Activated naive CD4-positive, alpha-beta T cell treated with anti-CD3 and anti-CD28 coated beads, Interleukin-2, amount 50 U/mL, for 24 hours (primary cell): ENCODE data around the gene MYH7.
"Not testable (repeated sequence)": the region's sequence is repeated elsewhere in the genome, so short reads cannot be mapped to it uniquely, and the experiment has no call there.

Source experiments
- H3K27ac Mint-ChIP-seq: one replicate; pipeline ENCODE4 v1.8.0; 2021; ENCODE audit warnings: mild to moderate bottlenecking, mixed read lengths
- H3K27me3 Mint-ChIP-seq: one replicate; pipeline ENCODE4 v1.8.0; 2021; ENCODE audit warnings: mixed read lengths
- H3K36me3 Mint-ChIP-seq: one replicate; pipeline ENCODE4 v1.8.0; 2021; ENCODE audit warnings: mixed read lengths
- H3K4me1 Mint-ChIP-seq: one replicate; pipeline ENCODE4 v1.8.0; 2021; ENCODE audit warnings: mixed read lengths
- H3K4me3 Mint-ChIP-seq: one replicate; pipeline ENCODE4 v1.8.0; 2021; ENCODE audit warnings: mild to moderate bottlenecking, mixed read lengths
- H3K9me3 Mint-ChIP-seq: one replicate; pipeline ENCODE4 v1.8.0; 2021; ENCODE audit warnings: mixed read lengths

Gene MYH7

GRCh38 chr14:23425798-23426197, 9.7 kb downstream of the MYH7 start:
- not testable (repeated sequence) for H3K4me1 Mint-ChIP-seq, H3K9me3 Mint-ChIP-seq, H3K27me3 Mint-ChIP-seq, H3K36me3 Mint-ChIP-seq, H3K27ac Mint-ChIP-seq, H3K4me3 Mint-ChIP-seq

- Mint-ChIP-seq H3K4me1 (no peaks in the 10 kb centered on the region), H3K27ac (no peak overlapping the region), H3K4me3 (no peak overlapping the region), H3K27me3 (peaks cover 1% of the 10 kb centered on the region), H3K9me3 (no peaks in the 10 kb centered on the region), H3K36me3 (no peaks in the 10 kb centered on the region)
Observed at GRCh38 chr14:23425169-23425568, 10.3 kb downstream of the MYH7 start.

- Mint-ChIP-seq H3K9me3 (no peaks in the 10 kb centered on the region), H3K4me1 (no peaks in the 10 kb centered on the region), H3K27me3 (peaks cover 1% of the 10 kb centered on the region), H3K4me3 (no peak overlapping the region), H3K36me3 (no peaks in the 10 kb centered on the region), H3K27ac (peak overlapping the region; percentile 33)
Observed at GRCh38 chr14:23423657-23424056, 11.8 kb downstream of the MYH7 start.

GRCh38 chr14:23421594-23421993, 13.9 kb downstream of the MYH7 start:
- Mint-ChIP-seq H3K27ac (no peak overlapping the region), H3K27me3 (no peaks in the 10 kb centered on the region), H3K36me3 (no peaks in the 10 kb centered on the region), H3K4me1 (no peaks in the 10 kb centered on the region), H3K4me3 (no peak overlapping the region), H3K9me3 (no peaks in the 10 kb centered on the region)

GRCh38 chr14:23419646-23420045, 15.8 kb downstream of the MYH7 start:
- H3K4me3 Mint-ChIP-seq, H3K9me3 Mint-ChIP-seq, H3K27me3 Mint-ChIP-seq, H3K36me3 Mint-ChIP-seq, H3K4me1 Mint-ChIP-seq, H3K27ac Mint-ChIP-seq: not testable (repeated sequence)

GRCh38 chr14:23418021-23418420, 17.4 kb downstream of the MYH7 start:
- H3K27me3 Mint-ChIP-seq = no peaks in the 10 kb centered on the region
- no peaks in the 10 kb centered on the region for H3K9me3 Mint-ChIP-seq
- H3K36me3 Mint-ChIP-seq = no peaks in the 10 kb centered on the region
- H3K27ac Mint-ChIP-seq = no peak overlapping the region
- no peaks in the 10 kb centered on the region for H3K4me1 Mint-ChIP-seq
- no peak overlapping the region for H3K4me3 Mint-ChIP-seq

- not testable (repeated sequence) for H3K27ac Mint-ChIP-seq, H3K4me3 Mint-ChIP-seq, H3K36me3 Mint-ChIP-seq, H3K27me3 Mint-ChIP-seq, H3K9me3 Mint-ChIP-seq, H3K4me1 Mint-ChIP-seq
Observed at GRCh38 chr14:23417269-23417668, 18.2 kb downstream of the MYH7 start.

- no peaks in the 10 kb centered on the region for H3K9me3 Mint-ChIP-seq
- H3K4me1 Mint-ChIP-seq = no peaks in the 10 kb centered on the region
- H3K27me3 Mint-ChIP-seq = no peaks in the 10 kb centered on the region
- H3K36me3 Mint-ChIP-seq = no peaks in the 10 kb centered on the region
- H3K27ac Mint-ChIP-seq = no peak overlapping the region
- no peak overlapping the region for H3K4me3 Mint-ChIP-seq
Observed at GRCh38 chr14:23416801-23417200, 18.7 kb downstream of the MYH7 start.

GRCh38 chr14:23415821-23416778, 19.4 kb downstream of the MYH7 start:
- no peak overlapping the region for H3K4me3 Mint-ChIP-seq
- H3K9me3 Mint-ChIP-seq = no peaks in the 10 kb centered on the region
- H3K27me3 Mint-ChIP-seq = no peaks in the 10 kb centered on the region
- no peaks in the 10 kb centered on the region for H3K4me1 Mint-ChIP-seq
- H3K27ac Mint-ChIP-seq = no peak overlapping the region
- H3K36me3 Mint-ChIP-seq = no peaks in the 10 kb centered on the region

GRCh38 chr14:23414906-23415820, 20.3 kb downstream of the MYH7 start:
- Mint-ChIP-seq H3K27me3 (no peaks in the 10 kb centered on the region), H3K4me1 (no peaks in the 10 kb centered on the region), H3K36me3 (no peaks in the 10 kb centered on the region), H3K27ac (no peak overlapping the region), H3K9me3 (no peaks in the 10 kb centered on the region), H3K4me3 (no peak overlapping the region)

- Mint-ChIP-seq H3K27me3 (no peaks in the 10 kb centered on the region), H3K4me1 (no peaks in the 10 kb centered on the region), H3K36me3 (no peaks in the 10 kb centered on the region), H3K9me3 (no peaks in the 10 kb centered on the region), H3K27ac (no peak overlapping the region), H3K4me3 (no peak overlapping the region)
Observed at GRCh38 chr14:23414254-23414653, 21.2 kb downstream of the MYH7 start.

GRCh38 chr14:23413681-23414080, 21.8 kb downstream of the MYH7 start:
- Mint-ChIP-seq H3K27me3 (no peaks in the 10 kb centered on the region), H3K4me1 (no peaks in the 10 kb centered on the region), H3K4me3 (no peak overlapping the region), H3K36me3 (no peaks in the 10 kb centered on the region), H3K27ac (no peak overlapping the region), H3K9me3 (no peaks in the 10 kb centered on the region)

- Mint-ChIP-seq H3K9me3 (no peaks in the 10 kb centered on the region), H3K4me3 (no peak overlapping the region), H3K27ac (no peak overlapping the region), H3K36me3 (no peaks in the 10 kb centered on the region), H3K27me3 (no peaks in the 10 kb centered on the region), H3K4me1 (no peaks in the 10 kb centered on the region)
Observed at GRCh38 chr14:23411563-23412525, 23.6 kb downstream of the MYH7 start.

- H3K27me3 Mint-ChIP-seq = no peaks in the 10 kb centered on the region
- no peak overlapping the region for H3K27ac Mint-ChIP-seq
Observed at GRCh38 chr14:23409966-23410635, 25.4 kb downstream of the MYH7 start.

GRCh38 chr14:23409475-23409874, 26.0 kb downstream of the MYH7 start:
- Mint-ChIP-seq H3K4me1 (no peaks in the 10 kb centered on the region), H3K9me3 (no peaks in the 10 kb centered on the region), H3K27ac (no peak overlapping the region), H3K27me3 (no peaks in the 10 kb centered on the region), H3K36me3 (no peaks in the 10 kb centered on the region), H3K4me3 (no peak overlapping the region)

More at GRCh38 chr14:23409966-23410635, 25.4 kb downstream of the MYH7 start:
- Mint-ChIP-seq H3K4me3 (no peak overlapping the region), H3K4me1 (no peaks in the 10 kb centered on the region), H3K9me3 (no peaks in the 10 kb centered on the region), H3K36me3 (no peaks in the 10 kb centered on the region)
